HepG2 (cell line): ENCODE data around the gene PAQR5. TPM values are rescaled to one million over a fixed set of nuclear protein-coding genes. Genes with fewer than 3 reads are reported as not detected.

ENCODE experiments used
- ATAC-seq: fragments of 200-7000 bp; cut with Tn5 transposase; 3 replicates; pipeline ENCODE4 v1.9.1; 2020; ENCODE audit warnings: mild to moderate bottlenecking, moderate library complexity
- BruUV-seq: library from RNA; stranded (reverse); fragments of 400-500 nt; replicated peaks from 2 replicates; lab custom pipeline; 2021; lab: Mats Ljungman, UMichigan
- CTCF ChIA-PET: fragments of 300-600 bp; formaldehyde crosslinking; extraction: SDS; loops from one replicate; lab custom pipeline; 2021; ENCODE audit warnings: low total read pairs, inconsistent platforms, low intra/inter-chr PET ratio; lab: Yijun Ruan, JAX
- POLR2A ChIA-PET: fragments of 350-600 bp; sonication (Branson Sonifier 250); formaldehyde crosslinking; loops from one replicate; lab custom pipeline; 2020; ENCODE audit warnings: antibody characterized with exemption, inconsistent platforms; lab: Yijun Ruan, JAX
- DNase-seq: peaks from one replicate; pipeline ENCODE4 v3.0.0-alpha.2; 2015; ENCODE audit warnings: low spot score
- FAIRE-seq: peaks from 3 replicates; lab custom pipeline; 2011; peaks lifted over from hg19 to GRCh38; lab: Jason Lieb, UNC
- H2AFZ ChIP-seq: one replicate; pipeline ENCODE4 v1.6.1; 2011; ENCODE audit warnings: low read length, inconsistent platforms
- H3K27ac ChIP-seq: fragments of 300-600 bp; 3 replicates; pipeline ENCODE4 v1.8.0; 2011; ENCODE audit warnings: mixed run types, mild to moderate bottlenecking, mixed read lengths, low read length, inconsistent platforms; ENCODE audit not compliant: insufficient read depth; ENCODE audit errors: extremely low read length
- H3K27me3 ChIP-seq, 2 experiments: fragments of 200-600 bp in 1 of 2; 2 replicates in 1 of 2; 3 replicates in 1 of 2; pipeline versions ENCODE4 v1.6.0 to v1.8.0; 2011; ENCODE audit warnings: low read length in 2 of 2, mild to moderate bottlenecking in 2 of 2, moderate library complexity in 2 of 2, inconsistent platforms in 1 of 2; ENCODE audit not compliant: insufficient read depth in 2 of 2, control insufficient read depth in 1 of 2
- H3K36me3 ChIP-seq, 2 experiments: fragments of 200-600 bp in 1 of 2; replicated peaks in 1 of 2; 2 replicates in 1 of 2; 3 replicates in 1 of 2; pipeline versions ENCODE4 v1.5.1 to v1.8.0; 2011; ENCODE audit warnings: low read length in 2 of 2, inconsistent platforms in 1 of 2; ENCODE audit not compliant: insufficient read depth in 2 of 2, control insufficient read depth in 1 of 2
- H3K4me1 ChIP-seq: 2 replicates; pipeline ENCODE4 v1.5.1; 2012; ENCODE audit warnings: low read length, inconsistent platforms; ENCODE audit not compliant: insufficient read depth
- H3K4me2 ChIP-seq: 2 replicates; pipeline ENCODE4 v1.6.0; 2011; ENCODE audit warnings: low read depth, low read length, inconsistent platforms
- H3K4me3 ChIP-seq, 3 experiments: fragments of 200-600 bp in 1 of 3; sonication (generic), shearing (Covaris generic) in 1 of 3; replicated peaks in 1 of 3; 2 replicates each; pipeline ENCODE4 v1.5.1; 2011 to 2016; ENCODE audit warnings: low read length in 3 of 3, inconsistent platforms in 2 of 3, low read depth in 2 of 3, mild to moderate bottlenecking in 2 of 3, control low read depth in 1 of 3, mixed read lengths in 1 of 3; ENCODE audit not compliant: insufficient read depth in 1 of 3
- H3K79me2 ChIP-seq: one replicate; pipeline ENCODE4 v1.6.1; 2011; ENCODE audit warnings: low read length, inconsistent platforms; ENCODE audit not compliant: insufficient read depth
- H3K9ac ChIP-seq: 2 replicates; pipeline ENCODE4 v1.6.0; 2011; ENCODE audit warnings: mild to moderate bottlenecking, low read depth, low read length, inconsistent platforms; ENCODE audit not compliant: insufficient read depth
- H3K9me3 ChIP-seq: 2 replicates; pipeline ENCODE4 v1.5.1; 2012; ENCODE audit warnings: mild to moderate bottlenecking, low read length
- H4K20me1 ChIP-seq: 2 replicates; pipeline ENCODE4 v1.6.0; 2011; ENCODE audit warnings: inconsistent platforms, mild to moderate bottlenecking, low read length, moderate library complexity; ENCODE audit not compliant: insufficient read depth
- BHLHE40 ChIP-seq: IDR thresholded peaks from 2 replicates; pipeline ENCODE4 v1.6.1; 2011; ENCODE audit warnings: low read length, improper control_type of control experiment
- CEBPB ChIP-seq: IDR thresholded peaks from 2 replicates; pipeline ENCODE4 v1.6.1; 2011; ENCODE audit warnings: low read depth, low read length, improper control_type of control experiment, borderline replicate concordance
- CTCF ChIP-seq: sonication (generic); formaldehyde crosslinking; IDR thresholded peaks from 2 replicates; pipeline ENCODE4 v1.5.0; 2020; ENCODE audit warnings: mild to moderate bottlenecking, missing genetic modification reagents, moderate library complexity
- ZBTB44 ChIP-seq: sonication (generic); formaldehyde crosslinking; IDR thresholded peaks from 2 replicates; pipeline ENCODE4 v1.4.0; 2020; ENCODE audit warnings: missing genetic modification reagents
- ZNF7 ChIP-seq: IDR thresholded peaks from 2 replicates; pipeline ENCODE4 v1.6.1; 2016; ENCODE audit warnings: missing biosample characterization, missing genetic modification reagents
- WGBS: methylation state at CpG from one replicate; pipeline ENCODE4 v1.1.6; 2017; ENCODE audit warnings: low lambda C conversion rate; 5-methylcytosine and 5-hydroxymethylcytosine counted together
- in situ Hi-C: cut with HindIII; loops from 2 replicates; pipeline ENCODE4 v1.10.0; 2017; ENCODE audit warnings: low pct_unique_long_range_greater_than_20kb; ENCODE audit not compliant: extremely low pct_ligation_motif_present
- intact Hi-C: fragments of 100-400 bp; cut with micrococcal nuclease; formaldehyde crosslinking; loops from one replicate; pipeline ENCODE4 v1.10.0; 2022; ENCODE audit not compliant: unreplicated experiment
- polyA plus RNA-seq, 8 experiments: library from polyadenylated mRNA; depleted of rRNA in 3 of 8; stranded (reverse) in 7 of 8; unstranded in 1 of 8; fragments of >200 nt; fragmentation: Illumina TruSeq in 4 of 8; extraction: Trizol in 4 of 8; gene quantifications; 2 replicates each; pipeline versions ENCODE4 v1.2.1 to v1.2.3, GENCODE V29; 2011 to 2016; ENCODE audit warnings: low read depth in 4 of 8, missing spikeins in 1 of 8, mixed read lengths in 1 of 8; ENCODE audit not compliant: insufficient read depth in 1 of 8
- total RNA-seq, 5 experiments: library from RNA; depleted of rRNA; stranded (reverse); fragments of >200 nt; fragmentation: Illumina TruSeq; extraction: Trizol; gene quantifications; 2 replicates each; pipeline ENCODE4 v1.2.3, GENCODE V29; 2016; ENCODE audit warnings: low read depth in 1 of 5

Gene PAQR5
- total and polyA plus RNA-seq, 2 of the 13 experiments (the other 11 are each of a cell fraction or from before 2014, with no cell fraction given): 0.53 to 1.3 TPM

GRCh38 chr15:69375151-69375790, 76.6 kb downstream of the PAQR5 start:
- H3K27ac ChIP-seq: no peak overlapping the region
- ChIA-PET CTCF (no interaction called here), POLR2A (no interaction called here)
- no peaks in the 10 kb centered on the region for H4K20me1 ChIP-seq
- H3K9me3 ChIP-seq: no peaks in the 10 kb centered on the region
- in situ Hi-C loops (no loop called here), intact Hi-C loops (no loop called here)
- TF ChIP-seq CTCF (0 out of 2 replicates have a peak, but pooled peaks have one; percentile 5), CEBPB (no peak)
- ATAC-seq (peak; percentile 46; the same call in 1 of the 3 replicates), DNase-seq (no peak), FAIRE-seq (no peak)
- H3K79me2 ChIP-seq: no peaks in the 10 kb centered on the region
- WGBS: 39% methylated on average over 8 of the region's 8 CpGs
- BruUV-seq: no TSS peak
- no peak overlapping the region for H3K4me3 ChIP-seq
- H3K9ac ChIP-seq: no peak overlapping the region
- peaks cover 0 to 5% of the 10 kb centered on the region in 2 experiments; a peak in 2 of 5 replicates for H3K27me3 ChIP-seq
- H3K4me2 ChIP-seq: no peak overlapping the region
- H2AFZ ChIP-seq: no peak overlapping the region
- peaks cover 22% of the 10 kb centered on the region for H3K4me1 ChIP-seq
- no peaks in the 10 kb centered on the region for H3K36me3 ChIP-seq

GRCh38 chr15:69377216-69377970, 78.7 kb downstream of the PAQR5 start:
- Histone ChIP-seq H4K20me1 (no peaks in the 10 kb centered on the region), H3K4me2 (no peak overlapping the region), H2AFZ (no peak overlapping the region), H3K79me2 (no peaks in the 10 kb centered on the region), H3K4me1 (peaks cover 26% of the 10 kb centered on the region), H3K9ac (no peak overlapping the region), H3K4me3 (no peak overlapping the region), H3K27me3 (peaks cover 0 to 5% of the 10 kb centered on the region in 2 experiments; a peak in 2 of 5 replicates), H3K9me3 (no peaks in the 10 kb centered on the region), H3K36me3 (no peaks in the 10 kb centered on the region), H3K27ac (no peak overlapping the region)
- CTCF ChIA-PET: no interaction called here
- in situ Hi-C loops (no loop called here), intact Hi-C loops (no loop called here)
- WGBS: 36% methylated on average over 8 of the region's 8 CpGs
- FAIRE-seq: no peak
- BruUV-seq: no TSS peak
- POLR2A ChIA-PET: no interaction called here
- no peak for DNase-seq
- ATAC-seq: no peak
- TF ChIP-seq ZNF7 (CRISPR knock-in tag): 0 out of 2 replicates have a peak, but pooled peaks have one; percentile 27
- peak; percentile 48; the same call in 1 of the 2 replicates for TF ChIP-seq BHLHE40
- TF ChIP-seq ZBTB44 (CRISPR knock-in tag): no peak
